GM19099 (cell line): ENCODE measurements around the gene DAAM1.

ENCODE experiments used
- POLR2A ChIP-seq: IDR thresholded peaks from 3 replicates; pipeline ENCODE4 v1.6.1; 2011; ENCODE audit warnings: low read depth; ENCODE audit not compliant: insufficient read length; ENCODE audit errors: extremely low read depth

Gene DAAM1

DNA sequence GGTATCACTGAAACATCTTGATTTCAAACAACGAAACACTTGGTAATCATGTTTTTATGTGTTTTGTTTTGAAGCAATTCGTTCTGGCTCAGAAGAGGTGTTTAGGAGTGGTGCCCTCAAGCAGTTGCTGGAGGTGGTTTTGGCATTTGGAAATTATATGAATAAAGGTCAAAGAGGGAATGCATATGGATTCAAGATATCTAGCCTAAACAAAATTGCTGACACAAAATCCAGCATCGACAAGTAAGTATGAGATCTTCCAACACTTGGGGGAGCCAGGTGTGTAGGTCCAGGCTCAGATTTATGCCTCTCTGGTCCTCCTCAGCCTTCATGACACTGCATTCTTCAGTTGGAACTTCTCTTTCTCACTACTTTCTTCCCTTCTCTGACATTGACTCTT is 166.6 kb downstream of the DAAM1 start:
- no peak for TF ChIP-seq POLR2A

DNA sequence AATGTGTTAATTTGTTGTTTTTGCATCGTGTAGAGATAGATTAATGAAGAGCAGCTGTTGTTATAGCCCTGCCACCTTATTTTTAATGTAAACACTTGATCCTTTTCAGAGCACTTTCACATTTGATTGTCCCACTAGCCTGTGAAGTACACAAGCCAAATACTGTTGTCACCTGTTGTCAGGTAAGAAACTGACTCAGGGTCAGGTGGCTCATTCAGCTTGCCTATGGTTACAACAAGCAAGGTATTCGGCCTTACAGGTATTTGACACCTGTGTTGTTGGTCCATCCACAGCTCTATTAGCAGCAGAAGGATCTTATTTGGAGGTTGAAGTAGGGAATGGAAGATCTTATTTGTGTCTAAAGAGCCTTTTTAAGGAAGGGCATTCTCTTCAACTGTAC is 167.8 kb downstream of the DAAM1 start:
- no peak for TF ChIP-seq POLR2A

DNA sequence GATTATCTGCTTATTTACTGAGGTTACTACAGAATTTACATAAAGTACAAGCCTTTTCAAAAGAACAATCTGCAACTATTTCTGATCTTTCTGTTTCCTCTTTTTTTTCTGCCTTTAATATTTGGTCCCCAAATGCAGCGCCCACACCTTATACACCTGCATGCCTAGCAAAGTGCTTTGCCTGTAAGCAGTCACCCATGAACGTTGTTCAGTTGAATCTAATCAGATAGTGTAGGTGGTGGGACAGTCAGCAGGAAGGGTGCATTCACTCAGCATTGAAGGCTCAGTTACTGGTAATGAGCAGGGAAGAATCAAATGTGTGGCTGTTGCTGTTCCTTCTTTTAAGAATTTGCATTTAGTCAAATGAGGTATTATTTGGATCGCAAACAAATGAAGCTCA is 168.3 kb downstream of the DAAM1 start:
- no peak for TF ChIP-seq POLR2A

GRCh38 chr14:59358102-59358501 is 169.6 kb downstream of the DAAM1 start:
- no peak for TF ChIP-seq POLR2A

- no peak for TF ChIP-seq POLR2A
These were observed 170.3 kb downstream of the DAAM1 start for GRCh38 chr14:59358784-59359183.

DNA sequence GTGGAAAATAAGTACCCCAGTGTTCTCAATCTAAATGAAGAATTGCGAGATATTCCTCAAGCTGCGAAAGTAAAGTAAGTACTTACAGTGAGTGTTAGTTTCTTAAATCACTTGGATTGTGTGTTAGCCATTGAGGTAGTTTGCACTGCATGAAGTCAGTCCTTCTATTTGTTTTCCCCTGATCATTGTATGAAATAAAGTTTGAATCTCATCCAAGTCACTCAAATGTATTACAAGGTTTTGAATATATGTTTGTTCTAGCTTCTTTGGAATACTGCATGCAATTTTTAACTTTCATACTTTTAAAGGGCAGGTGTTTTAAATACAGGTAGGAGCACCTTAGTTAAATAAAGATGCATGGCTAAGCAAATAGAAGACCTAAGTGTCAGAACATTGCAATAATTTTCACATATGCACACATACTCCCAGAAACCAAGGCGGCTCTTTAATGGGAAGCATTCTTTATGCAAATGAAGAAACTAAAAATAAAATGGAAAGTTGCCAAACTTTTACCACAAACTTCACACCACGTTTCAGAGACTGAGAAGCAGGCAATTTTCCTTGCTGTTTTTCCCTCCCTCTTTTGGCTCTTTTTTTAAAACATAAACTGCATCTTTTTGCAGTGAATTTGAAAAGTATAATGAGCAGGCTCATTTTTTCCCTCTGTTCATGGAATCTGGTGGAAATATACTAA is 171.1 kb downstream of the DAAM1 start:
- TF ChIP-seq POLR2A, result no peak

DNA sequence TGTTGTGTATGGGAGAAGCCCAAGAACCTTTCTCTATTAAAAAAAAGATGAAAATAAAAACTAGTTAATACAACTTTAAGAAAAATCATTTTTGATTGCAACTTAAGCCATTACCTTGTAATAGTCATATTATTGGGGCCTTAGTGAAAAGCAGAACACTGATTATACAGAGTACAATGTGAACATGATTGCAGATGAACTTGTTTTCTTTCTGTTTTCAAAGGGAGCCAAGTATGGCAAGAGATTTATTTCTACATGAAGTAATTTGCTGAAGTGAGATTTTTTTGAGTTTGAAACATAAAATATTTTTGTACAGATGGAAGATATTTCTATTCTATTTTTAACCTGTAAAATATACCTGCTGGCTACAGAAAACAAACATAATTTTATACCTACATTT is 171.8 kb downstream of the DAAM1 start:
- TF ChIP-seq POLR2A, result no peak

- TF ChIP-seq POLR2A, result no peak
These were observed 172.7 kb downstream of the DAAM1 start for GRCh38 chr14:59360923-59361794.

DNA sequence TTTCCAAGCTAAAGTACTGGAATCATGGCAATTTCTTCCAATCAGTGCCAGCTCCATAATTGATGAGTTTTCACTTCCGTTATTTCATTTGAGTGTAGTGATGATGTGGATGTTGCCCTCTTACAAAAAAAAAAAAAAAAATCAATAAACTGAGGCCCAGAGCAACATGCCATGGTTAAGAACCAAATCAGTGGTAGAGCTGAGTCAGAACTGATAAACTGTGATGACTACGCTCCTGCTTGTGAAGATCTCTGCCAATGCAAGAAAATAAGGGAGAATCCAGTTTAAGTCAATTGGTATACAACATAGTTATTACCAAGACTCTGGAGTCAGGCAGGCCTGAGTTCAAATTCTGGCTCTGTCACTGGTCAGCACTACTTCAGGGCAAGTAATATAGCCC is 174.0 kb downstream of the DAAM1 start:
- TF ChIP-seq POLR2A, result no peak

DNA sequence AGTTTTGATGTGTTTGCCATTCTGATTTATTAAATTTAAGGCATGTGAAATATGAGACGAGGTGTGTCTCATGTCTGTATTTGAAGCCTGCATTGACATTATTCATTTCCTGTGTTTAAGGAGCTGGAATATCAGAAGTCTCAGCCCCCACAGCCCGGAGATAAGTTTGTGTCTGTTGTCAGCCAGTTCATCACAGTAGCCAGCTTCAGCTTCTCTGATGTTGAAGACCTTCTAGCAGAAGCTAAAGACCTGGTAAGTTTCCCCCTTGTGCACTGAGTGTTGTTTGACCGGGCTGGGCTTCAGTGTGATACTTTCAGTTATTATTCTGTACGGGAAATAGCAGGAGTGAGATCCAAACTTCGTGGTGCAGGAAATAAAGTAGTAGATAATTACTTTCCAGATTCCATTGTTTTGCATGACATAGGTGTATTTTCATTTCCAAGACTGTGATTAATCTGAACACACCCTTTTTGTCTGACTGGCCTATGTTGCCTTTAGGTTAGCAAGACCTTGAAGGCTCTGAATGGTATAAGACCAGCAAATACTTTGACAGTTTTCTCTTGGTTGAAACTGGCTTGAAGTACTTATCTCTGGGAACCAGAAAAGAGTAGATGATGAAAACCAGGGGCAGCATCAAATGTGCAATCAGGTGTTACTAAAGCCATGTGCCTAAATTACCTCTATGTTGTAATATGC is 175.2 kb downstream of the DAAM1 start:
- no peak for TF ChIP-seq POLR2A

DNA sequence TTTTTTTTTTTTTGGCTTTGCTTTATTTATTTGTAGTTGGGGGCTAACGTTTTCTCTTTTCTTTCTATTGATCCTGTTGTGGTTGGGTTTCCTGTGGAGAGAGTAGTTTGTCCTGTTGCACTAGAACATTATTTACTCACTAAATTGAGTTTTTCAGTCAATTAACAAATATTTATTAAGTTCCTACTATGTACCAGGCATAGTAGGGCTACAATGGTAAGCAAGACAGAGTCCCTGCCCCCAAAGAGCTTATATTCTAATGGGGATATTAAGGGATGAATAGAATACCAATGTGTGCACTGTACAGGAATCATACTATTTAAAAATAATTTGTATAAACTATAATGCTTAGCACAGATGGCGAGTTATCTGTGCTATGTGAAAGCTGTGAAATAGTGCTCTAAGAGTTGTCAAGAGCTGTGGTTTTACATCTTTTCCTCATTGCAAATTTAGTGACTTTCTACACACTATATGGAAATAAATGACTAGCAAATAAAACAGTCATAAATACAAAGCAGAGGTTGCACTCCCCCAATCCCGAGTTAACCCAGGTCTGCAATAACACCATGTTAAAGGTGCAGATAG is 181.8 kb downstream of the DAAM1 start:
- no peak for TF ChIP-seq POLR2A

DNA sequence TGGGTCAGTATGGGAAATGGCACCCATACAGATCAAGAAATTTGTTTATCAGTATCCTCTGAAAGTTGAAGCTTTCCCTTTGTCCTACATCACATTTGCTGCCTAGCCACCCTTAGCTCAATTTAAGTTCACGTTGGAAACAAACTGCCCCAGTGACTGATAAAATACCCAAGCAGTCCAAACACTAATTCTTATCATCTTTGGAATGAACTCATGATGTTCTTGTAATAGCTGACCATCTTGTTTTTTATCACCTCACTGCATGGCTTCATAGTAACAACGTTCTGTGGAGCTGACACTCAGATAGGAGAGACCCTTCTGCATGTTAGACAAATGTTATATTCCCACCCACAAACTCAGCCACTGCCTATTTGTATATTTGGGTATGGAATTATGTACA is 183.3 kb downstream of the DAAM1 start:
- TF ChIP-seq POLR2A, result no peak

- no peak for TF ChIP-seq POLR2A
These were observed 185.6 kb downstream of the DAAM1 start for GRCh38 chr14:59374048-59374447.

DNA sequence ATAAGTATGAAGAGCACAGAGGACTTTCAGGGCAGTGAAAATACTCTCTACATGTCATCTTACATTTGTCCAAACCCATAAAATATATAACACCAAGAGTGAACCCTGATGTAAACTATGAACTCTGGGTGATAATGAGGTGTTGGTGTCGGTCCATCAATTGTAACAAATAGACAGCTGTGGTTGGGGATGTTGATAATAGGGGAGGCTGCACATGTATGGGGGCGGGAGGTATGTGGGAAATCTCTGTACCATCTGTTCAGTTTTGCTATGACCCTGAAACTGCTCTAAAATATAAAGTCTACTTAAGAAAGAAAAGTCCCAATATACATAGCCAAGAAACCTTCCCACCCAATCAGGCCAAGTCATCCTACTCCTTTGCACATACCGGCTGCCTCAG is 188.2 kb downstream of the DAAM1 start:
- TF ChIP-seq POLR2A, result no peak

DNA sequence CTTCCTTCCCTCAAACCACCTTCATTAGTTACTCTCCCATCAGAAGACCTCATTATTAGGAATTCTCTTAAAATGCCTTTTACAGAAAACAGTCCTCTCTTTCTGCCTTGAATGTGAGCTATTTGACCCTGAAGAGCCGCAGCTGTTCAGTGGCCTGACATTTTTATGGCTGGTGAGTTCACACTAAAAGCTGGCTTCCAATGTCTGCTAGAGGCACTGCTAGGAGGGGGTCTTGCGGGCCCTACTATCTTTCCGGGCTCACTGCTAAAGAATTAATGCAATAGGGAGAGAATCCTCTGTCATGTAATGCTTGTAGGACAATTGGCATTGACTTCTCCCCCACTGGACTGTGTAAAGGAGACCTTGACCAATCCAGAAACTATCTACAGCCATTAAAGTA is 189.0 kb downstream of the DAAM1 start:
- no peak for TF ChIP-seq POLR2A
